Raji (cell line): ENCODE results near the gene TET3.

Source experiments
- POLR2A ChIP-seq: IDR thresholded peaks from 2 replicates; pipeline ENCODE4 v1.6.1; 2011; ENCODE audit warnings: low read depth, low read length, control low read depth; ENCODE audit not compliant: insufficient read depth

Gene TET3

GRCh38 chr2:74028741-74029140 is 44.0 kb downstream of the TET3 start:
- no peak for TF ChIP-seq POLR2A

- no peak for TF ChIP-seq POLR2A
Observed at GRCh38 chr2:74029714-74030397, 45.1 kb downstream of the TET3 start.

GRCh38 chr2:74031221-74031620 is 46.5 kb downstream of the TET3 start:
- TF ChIP-seq POLR2A = no peak

- TF ChIP-seq POLR2A = no peak
Observed at GRCh38 chr2:74031959-74032287, 47.2 kb downstream of the TET3 start.

- no peak for TF ChIP-seq POLR2A
Observed at GRCh38 chr2:74033375-74033774, 48.7 kb downstream of the TET3 start.
